HG03575 (cell line): ENCODE measurements around the gene CDH22.

Experiments
- ATAC-seq: cut with Tn5 transposase; IDR thresholded peaks from one replicate; pipeline ENCODE4 v1.9.1; 2021; ENCODE audit not compliant: unreplicated experiment, insufficient number of reproducible peaks, low FRiP score; ENCODE audit errors: extremely low read depth

Gene CDH22

GRCh38 chr20:46169245-46170171, 138.8 kb downstream of the CDH22 start:
- no peak for ATAC-seq

GRCh38 chr20:46168438-46168837, 139.9 kb downstream of the CDH22 start:
- no peak for ATAC-seq

GRCh38 chr20:46167080-46167479, 141.2 kb downstream of the CDH22 start:
- no peak for ATAC-seq

GRCh38 chr20:46164254-46164653, 144.0 kb downstream of the CDH22 start:
- ATAC-seq: no peak

- no peak for ATAC-seq
These were observed 146.4 kb downstream of the CDH22 start for GRCh38 chr20:46161921-46162320.

GRCh38 chr20:46160661-46161060, 147.6 kb downstream of the CDH22 start:
- ATAC-seq: no peak

GRCh38 chr20:46159101-46159897, 149.0 kb downstream of the CDH22 start:
- no peak for ATAC-seq

- ATAC-seq: no peak
These were observed 149.8 kb downstream of the CDH22 start for GRCh38 chr20:46158476-46158987.

- no peak for ATAC-seq
These were observed 150.7 kb downstream of the CDH22 start for GRCh38 chr20:46157625-46158024.

GRCh38 chr20:46157076-46157592, 151.2 kb downstream of the CDH22 start:
- ATAC-seq: no peak

- no peak for ATAC-seq
These were observed 152.2 kb downstream of the CDH22 start for GRCh38 chr20:46156065-46156464.

GRCh38 chr20:46154796-46155195, 153.5 kb downstream of the CDH22 start:
- no peak for ATAC-seq

- ATAC-seq: no peak
These were observed 154.0 kb downstream of the CDH22 start for GRCh38 chr20:46154305-46154704.

GRCh38 chr20:46152824-46153586, 155.3 kb downstream of the CDH22 start:
- no peak for ATAC-seq

GRCh38 chr20:46151936-46152335, 156.4 kb downstream of the CDH22 start:
- ATAC-seq: no peak

- ATAC-seq: no peak
These were observed 157.4 kb downstream of the CDH22 start for GRCh38 chr20:46150943-46151342.

- ATAC-seq: no peak
These were observed 159.7 kb downstream of the CDH22 start for GRCh38 chr20:46148313-46149208.

GRCh38 chr20:46145713-46146112, 162.6 kb downstream of the CDH22 start:
- no peak for ATAC-seq
